Spleen (tissue), 11 donors: ENCODE data around the gene KIF3A. TPM values are rescaled to one million over a fixed set of nuclear protein-coding genes. Genes with fewer than 3 reads are reported as not detected.

Source experiments
- DNase-seq: peaks from one replicate; pipeline ENCODE4 v3.0.0-alpha.2; 2020
- H3K27ac ChIP-seq, 8 donors: fragments of 200-600 bp; sonication (generic) in 7 of 8; 1 replicate in 4 of 8; 2 replicates in 4 of 8; pipeline versions ENCODE4 v1.5.0 to v1.8.0; 2016 to 2021; ENCODE audit warnings: inconsistent platforms in 4 of 8, mild to moderate bottlenecking in 4 of 8, moderate library complexity in 1 of 8
- H3K27me3 ChIP-seq, 7 donors: fragments of 200-600 bp; sonication (generic) in 6 of 7; replicated peaks in 1 of 7; 1 replicate in 4 of 7; 2 replicates in 3 of 7; pipeline versions ENCODE4 v1.5.0 to v1.8.0; 2016 to 2021; ENCODE audit warnings: inconsistent platforms in 3 of 7, mild to moderate bottlenecking in 1 of 7
- H3K36me3 ChIP-seq, 6 donors: fragments of 200-600 bp; sonication (generic) in 5 of 6; 1 replicate in 4 of 6; 2 replicates in 2 of 6; pipeline versions ENCODE4 v1.5.0 to v1.8.0; 2016 to 2021; ENCODE audit warnings: inconsistent platforms in 2 of 6
- H3K4me1 ChIP-seq, 6 donors: fragments of 200-600 bp; sonication (generic) in 5 of 6; 1 replicate in 3 of 6; 2 replicates in 3 of 6; pipeline versions ENCODE4 v1.5.0 to v1.8.0; 2016 to 2021; ENCODE audit warnings: inconsistent platforms in 3 of 6
- H3K4me3 ChIP-seq, 8 donors: fragments of 200-600 bp; sonication (generic) in 7 of 8; 1 replicate in 4 of 8; 2 replicates in 4 of 8; pipeline versions ENCODE4 v1.5.0 to v1.8.0; 2016 to 2021; ENCODE audit warnings: inconsistent platforms in 4 of 8, mild to moderate bottlenecking in 4 of 8, moderate library complexity in 2 of 8
- H3K9me3 ChIP-seq, 8 donors: fragments of 200-600 bp; sonication (generic) in 7 of 8; 1 replicate in 4 of 8; 2 replicates in 4 of 8; pipeline versions ENCODE4 v1.5.0 to v1.8.0; 2016 to 2021; ENCODE audit warnings: inconsistent platforms in 4 of 8
- CTCF ChIP-seq, 11 experiments: fragments of 200-600 bp in 7 of 11; fragments of 450-650 bp in 4 of 11; sonication (generic) in 4 of 11; IDR thresholded peaks in 8 of 11; conservative IDR thresholded peaks in 3 of 11; 1 replicate in 7 of 11; 2 replicates in 4 of 11; pipeline versions ENCODE4 v1.4.0 to v1.8.0; 2016 to 2021; ENCODE audit warnings: antibody characterized with exemption in 11 of 11, inconsistent platforms in 4 of 11, mild to moderate bottlenecking in 1 of 11
- POLR2A ChIP-seq, 3 donors: fragments of 450-650 bp; IDR thresholded peaks; one replicate each; pipeline ENCODE4 v1.5.1; 2017; ENCODE audit warnings: antibody characterized with exemption in 3 of 3, mild to moderate bottlenecking in 1 of 3
- POLR2AphosphoS5 ChIP-seq, 3 donors: sonication (generic); formaldehyde crosslinking; IDR thresholded peaks; one replicate each; pipeline ENCODE4 v1.5.1; 2017; ENCODE audit warnings: antibody characterized with exemption in 3 of 3
- WGBS, 5 donors: extraction: QIAGEN DNeasy Blood & Tissue Kit in 3 of 5; methylation state at CpG; one replicate each; pipeline versions ENCODE4 v1.1.5 to v1.1.7; 2013 to 2018; 5-methylcytosine and 5-hydroxymethylcytosine counted together
- intact Hi-C: fragments of 100-400 bp; cut with DNase I; formaldehyde crosslinking; loops from one replicate; pipeline ENCODE4 v1.15.0; 2023; ENCODE audit warnings: low total_unique reads
- polyA plus RNA-seq, 3 donors: library from polyadenylated mRNA; stranded (reverse); fragments of 200-250 nt; gene quantifications; one replicate each; pipeline ENCODE4 v1.2.1, GENCODE V29; 2013
- total RNA-seq, 7 donors: library from RNA; depleted of rRNA in 3 of 7; stranded (reverse); fragments of >200 nt in 3 of 7; fragmentation: NEBNext Ultra II Directional in 4 of 7; extraction: Animal tissue kit (Norgen Biotek cat#: 25700) in 4 of 7; gene quantifications; one replicate each; pipeline versions ENCODE4 v1.1.0 to v1.2.1, GENCODE V29; 2016 to 2021
- donor health status: healthy with polysubstance abuse.
- donor health status: DM: no; HTN: no; CAD: no; lungs with moderate emphysema.
- donor health status: DM: no; HTN: no; CAD: no.
- donor health status: Bipolar disorder and iron deficiency.
- donor health status: healthy.
- donor health status: DM: no; HTN: no; CAD: no.
- donor health status: DM: yes; HTN: yes; CAD: no.

The KIF3A gene
- total and polyA plus RNA-seq, 10 donors, result 1.3 to 10.7 (median 6.7) TPM

GRCh38 chr5:132646583-132647266, 90.6 kb downstream of the KIF3A start:
- Histone ChIP-seq H3K27ac (no peak overlapping the region), H3K4me3 (no peak overlapping the region), H3K27me3 (no peaks in the 10 kb centered on the region), H3K4me1 (no peaks in the 10 kb centered on the region), H3K9me3 (peaks cover 0 to 32% (median 25%) of the 10 kb centered on the region in 8 donors), H3K36me3 (peaks cover 0 to 27% (median 12%) of the 10 kb centered on the region in 6 donors)
- intact Hi-C loops, result no loop called here
- whole genome bisulfite sequencing, 5 donors, result 92 to 98% (median 95%) methylated on average over 11 of the region's 11 CpGs
- DNase-seq, result no peak
- TF ChIP-seq CTCF (IDR thresholded peaks at IDR 0.05 in 8 of 11, conservative IDR thresholded peaks at IDR 0.05 in 3 of 11) (no peak), POLR2A (IDR thresholded peaks at IDR 0.05) (no peak), POLR2AphosphoS5 (IDR thresholded peaks at IDR 0.05) (no peak)

- intact Hi-C loops, result no loop called here
- Histone ChIP-seq H3K9me3 (peaks cover 0 to 27% (median 19%) of the 10 kb centered on the region in 8 donors), H3K27ac (no peak overlapping the region), H3K4me1 (no peaks in the 10 kb centered on the region), H3K27me3 (no peaks in the 10 kb centered on the region), H3K4me3 (no peak overlapping the region), H3K36me3 (peaks cover 0 to 53% (median 35%) of the 10 kb centered on the region in 6 donors)
- TF ChIP-seq POLR2A (IDR thresholded peaks at IDR 0.05), result no peak
- TF ChIP-seq POLR2AphosphoS5 (IDR thresholded peaks at IDR 0.05), result no peak
- no peak for TF ChIP-seq CTCF (IDR thresholded peaks at IDR 0.05 in 8 of 11, conservative IDR thresholded peaks at IDR 0.05 in 3 of 11)
- DNase-seq, result no peak
Observed at GRCh38 chr5:132644177-132644576, 93.2 kb downstream of the KIF3A start.

Other genes starting within 250 kb of the KIF3A start
- 100 to 1,000 TPM; 146 to 307 (median 165) TPM for gene IRF1, start 246.8 kb downstream of the KIF3A start, total RNA-seq
- 100 to 1,000 TPM in 1 of 3 donors, 10 to 100 TPM in 2; 57.9 to 113 (median 59.7) TPM for gene IRF1, start 246.8 kb downstream of the KIF3A start, polyA plus RNA-seq
- gene IL5, start 194.0 kb downstream of the KIF3A start, total RNA-seq, result not detected
- not detected for gene IL5, start 194.0 kb downstream of the KIF3A start, polyA plus RNA-seq
- 10 to 100 TPM; 23.8 to 34.0 (median 28.2) TPM for gene RAD50, start 180.6 kb downstream of the KIF3A start, total RNA-seq
- 1 to 10 TPM; 4.2 to 7.8 (median 4.4) TPM for gene RAD50, start 180.6 kb downstream of the KIF3A start, polyA plus RNA-seq
- gene IL13, start 79.4 kb downstream of the KIF3A start, total RNA-seq, result not detected
- under 1 TPM in 2 of 3 donors, not detected in 1; 0.06 to 0.07 TPM for gene IL13, start 79.4 kb downstream of the KIF3A start, polyA plus RNA-seq
- not detected for gene IL4, start 63.6 kb downstream of the KIF3A start, total RNA-seq
- not detected for gene IL4, start 63.6 kb downstream of the KIF3A start, polyA plus RNA-seq
- gene CCNI2, start 9.9 kb upstream of the KIF3A start, total RNA-seq, result 1 to 10 TPM in 5 of 7 donors, under 1 TPM in 2; 0.19 to 5.2 (median 1.1) TPM
- under 1 TPM; 0.32 to 0.91 (median 0.36) TPM for gene CCNI2, start 9.9 kb upstream of the KIF3A start, polyA plus RNA-seq
- gene SEPTIN8, start 39.7 kb upstream of the KIF3A start, total RNA-seq, result 10 to 100 TPM; 11.5 to 29.8 (median 19.8) TPM
- 10 to 100 TPM in 1 of 3 donors, 1 to 10 TPM in 2; 6.1 to 13.3 (median 7.5) TPM for gene SEPTIN8, start 39.7 kb upstream of the KIF3A start, polyA plus RNA-seq
- not detected for gene SOWAHA, start 75.8 kb upstream of the KIF3A start, total RNA-seq
- gene SOWAHA, start 75.8 kb upstream of the KIF3A start, polyA plus RNA-seq, result under 1 TPM; 0.03 to 0.56 (median 0.24) TPM
- gene SHROOM1, start 93.1 kb upstream of the KIF3A start, total RNA-seq, result 10 to 100 TPM in 2 of 7 donors, 1 to 10 TPM in 5; 1.8 to 26.1 (median 4.0) TPM
- 1 to 10 TPM; 1.1 to 2.8 (median 1.4) TPM for gene SHROOM1, start 93.1 kb upstream of the KIF3A start, polyA plus RNA-seq
- under 1 TPM in 4 of 7 donors, not detected in 3; 0.17 to 0.40 (median 0.34) TPM for gene GDF9, start 128.9 kb upstream of the KIF3A start, total RNA-seq
- gene GDF9, start 128.9 kb upstream of the KIF3A start, polyA plus RNA-seq, result under 1 TPM; 0.29 to 0.59 (median 0.56) TPM
- gene UQCRQ, start 129.1 kb upstream of the KIF3A start, total RNA-seq, result 100 to 1,000 TPM in 4 of 7 donors, 10 to 100 TPM in 3; 59.6 to 176 (median 159) TPM
- 100 to 1,000 TPM; 175 to 266 (median 192) TPM for gene UQCRQ, start 129.1 kb upstream of the KIF3A start, polyA plus RNA-seq
- 1 to 10 TPM; 1.9 to 6.1 (median 2.3) TPM for gene LEAP2, start 136.1 kb upstream of the KIF3A start, total RNA-seq
- 1 to 10 TPM; 2.1 to 3.3 (median 2.9) TPM for gene LEAP2, start 136.1 kb upstream of the KIF3A start, polyA plus RNA-seq
- gene AFF4, start 226.1 kb upstream of the KIF3A start, total RNA-seq, result 10 to 100 TPM; 60.5 to 84.3 (median 71.1) TPM
- 1 to 10 TPM; 5.1 to 8.0 (median 5.7) TPM for gene AFF4, start 226.1 kb upstream of the KIF3A start, polyA plus RNA-seq